Cortex of kidney (tissue), 1 donor: ENCODE data around the gene CEP250.
"Not testable (repeated sequence)": the region's sequence is repeated elsewhere in the genome, so short reads cannot be mapped to it uniquely, and the experiment has no call there.

Experiments
- DNase-seq: peaks from one replicate; lab custom pipeline; 2025; lab: John Stamatoyannopoulos, UW

CEP250 gene

GRCh38 chr20:35457539-35457938 lies 2.1 kb downstream of the CEP250 start:
- not testable (repeated sequence) for DNase-seq

- DNase-seq, result no peak
Measured at GRCh38 chr20:35458388-35458787, 3.0 kb downstream of the CEP250 start.

DNA sequence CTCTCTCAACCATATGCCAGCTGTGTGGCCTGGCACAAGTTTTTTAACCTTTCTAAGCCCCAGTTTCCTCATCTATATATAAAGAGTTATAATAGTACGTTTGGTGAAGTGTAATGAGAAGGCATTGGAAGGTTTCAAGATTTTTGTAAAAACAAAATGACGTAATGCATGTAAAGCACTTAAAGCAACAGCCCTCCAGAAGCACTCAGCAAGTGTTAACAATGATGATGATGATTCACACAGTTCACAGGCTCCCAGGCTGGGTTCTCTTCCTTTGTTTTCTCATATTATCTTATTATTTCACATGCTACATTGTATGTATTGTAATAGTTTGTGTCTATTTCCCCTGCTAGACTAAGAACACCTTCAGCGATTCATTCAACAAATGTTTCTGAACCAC lies 6.2 kb downstream of the CEP250 start:
- no peak for DNase-seq

DNA sequence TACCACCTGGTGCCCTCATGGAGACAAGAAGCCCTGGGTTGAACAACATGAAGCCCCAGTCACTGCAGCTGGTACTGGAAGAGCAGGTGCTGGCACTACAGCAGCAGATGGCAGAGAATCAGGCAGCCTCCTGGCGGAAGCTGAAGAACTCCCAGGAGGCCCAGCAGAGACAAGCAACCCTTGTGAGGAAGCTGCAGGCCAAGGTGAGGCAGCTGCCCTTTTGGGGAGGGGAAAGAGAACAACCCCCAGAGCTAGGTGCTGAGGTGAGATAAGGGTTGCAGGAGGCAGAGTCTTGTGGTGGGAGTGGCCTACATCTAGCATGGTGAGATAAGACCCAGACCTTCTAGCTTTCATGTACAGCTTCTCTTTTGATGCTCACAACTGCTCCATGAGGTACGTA lies 7.0 kb downstream of the CEP250 start:
- no peak for DNase-seq

GRCh38 chr20:35463455-35464300 lies 8.3 kb downstream of the CEP250 start:
- DNase-seq, result no peak

DNA sequence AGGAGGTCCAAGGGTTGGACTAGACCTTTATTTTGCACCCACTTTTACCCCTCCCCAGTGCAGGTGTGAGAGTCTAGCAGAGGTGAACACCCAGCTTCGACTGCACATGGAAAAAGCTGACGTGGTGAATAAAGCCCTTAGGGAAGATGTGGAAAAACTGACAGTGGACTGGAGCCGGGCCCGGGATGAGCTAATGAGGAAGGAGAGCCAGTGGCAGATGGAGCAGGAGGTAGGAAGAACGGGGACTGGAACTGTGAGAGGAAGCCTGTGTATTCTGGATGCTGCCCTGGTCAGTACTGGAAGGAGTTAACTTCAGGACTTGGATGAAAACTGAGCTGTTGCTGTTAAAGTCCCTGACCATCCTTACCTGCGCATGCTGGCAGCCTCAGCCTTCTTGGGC lies 10.6 kb downstream of the CEP250 start:
- no peak for DNase-seq

GRCh38 chr20:35466856-35467255 lies 11.5 kb downstream of the CEP250 start:
- DNase-seq, result no peak

GRCh38 chr20:35467339-35468224 lies 12.2 kb downstream of the CEP250 start:
- DNase-seq, result no peak

DNA sequence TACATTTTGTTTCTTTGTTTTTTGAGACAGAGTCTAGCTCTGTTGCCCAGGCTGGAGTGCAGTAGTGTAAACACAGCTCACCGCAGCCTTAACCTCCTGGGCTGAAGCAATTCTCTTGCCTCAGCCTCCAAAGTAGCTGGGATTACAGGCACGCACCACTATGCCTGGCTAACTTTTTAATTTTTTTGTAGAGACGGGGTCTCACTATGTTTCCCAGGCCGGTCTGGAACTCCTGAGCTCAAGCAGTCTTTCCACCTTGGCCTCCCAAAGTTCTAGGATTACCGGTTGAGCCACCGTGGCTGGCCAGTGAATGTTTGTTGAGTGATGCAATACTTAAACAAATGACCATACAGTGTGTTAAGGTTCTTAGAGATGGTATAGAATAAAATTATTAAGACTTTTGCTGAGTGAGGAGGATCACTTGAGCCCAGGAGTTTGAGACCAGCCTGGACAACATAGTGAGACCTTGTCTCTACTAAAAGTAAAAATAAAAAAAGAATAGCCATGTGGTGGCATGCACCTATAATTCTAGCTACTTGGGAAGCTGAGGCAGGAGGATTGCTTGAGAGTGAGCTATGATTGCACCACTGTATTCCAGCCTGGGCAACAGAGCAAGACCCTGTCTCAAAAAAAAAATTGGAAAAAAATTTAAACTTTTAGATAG lies 13.4 kb downstream of the CEP250 start:
- DNase-seq, result no peak

GRCh38 chr20:35472209-35472608 lies 16.8 kb downstream of the CEP250 start:
- no peak for DNase-seq

- no peak for DNase-seq
Measured at GRCh38 chr20:35473684-35474083, 18.3 kb downstream of the CEP250 start.

- no peak for DNase-seq
Measured at GRCh38 chr20:35474303-35474871, 19.0 kb downstream of the CEP250 start.

DNA sequence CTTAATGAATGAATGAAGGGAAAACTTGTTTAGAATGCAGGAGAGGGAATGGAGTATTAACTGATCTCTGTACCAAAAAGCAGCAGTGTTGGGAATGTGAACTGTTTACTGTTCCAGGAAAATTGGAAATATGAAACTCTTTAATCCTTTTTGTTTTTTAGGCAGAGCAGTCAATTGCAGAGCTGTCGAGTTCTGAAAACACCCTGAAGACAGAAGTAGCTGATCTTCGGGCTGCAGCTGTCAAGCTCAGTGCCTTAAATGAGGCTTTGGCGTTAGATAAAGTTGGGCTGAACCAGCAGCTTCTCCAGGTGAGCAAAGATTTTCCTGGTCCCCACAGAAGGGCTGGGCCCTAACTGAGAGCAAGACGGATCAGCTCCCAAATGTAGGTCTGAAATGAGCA lies 20.9 kb downstream of the CEP250 start:
- DNase-seq, result no peak

DNA sequence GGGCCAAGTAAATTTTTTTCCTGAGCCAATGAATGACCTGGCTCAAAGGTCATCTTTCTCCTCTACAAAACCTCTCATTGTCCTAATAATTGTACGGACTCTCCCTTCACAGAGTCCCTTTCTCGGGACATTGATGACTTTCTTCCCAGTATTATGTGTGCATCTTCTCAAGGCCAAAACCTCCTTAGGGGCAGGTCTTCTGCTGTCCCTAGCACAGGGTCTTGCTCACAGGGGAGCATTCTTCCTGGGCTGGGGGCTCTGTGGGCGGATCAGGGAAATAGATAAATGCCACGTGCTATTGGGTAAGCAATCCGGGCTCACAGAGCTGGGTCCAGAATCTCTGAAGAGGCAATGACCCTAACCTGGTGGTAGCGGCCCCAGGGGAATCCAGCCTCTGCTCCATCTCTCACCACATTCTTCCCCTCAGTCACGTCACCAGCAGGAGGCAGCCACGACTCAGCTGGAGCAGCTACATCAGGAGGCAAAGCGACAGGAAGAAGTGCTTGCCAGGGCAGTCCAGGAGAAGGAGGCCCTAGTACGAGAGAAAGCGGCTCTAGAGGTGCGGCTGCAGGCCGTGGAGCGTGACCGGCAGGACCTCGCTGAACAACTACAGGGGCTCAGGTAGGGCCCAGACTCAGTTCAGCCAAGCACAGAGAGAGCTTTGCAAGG lies 23.5 kb downstream of the CEP250 start:
- DNase-seq, result no peak

DNA sequence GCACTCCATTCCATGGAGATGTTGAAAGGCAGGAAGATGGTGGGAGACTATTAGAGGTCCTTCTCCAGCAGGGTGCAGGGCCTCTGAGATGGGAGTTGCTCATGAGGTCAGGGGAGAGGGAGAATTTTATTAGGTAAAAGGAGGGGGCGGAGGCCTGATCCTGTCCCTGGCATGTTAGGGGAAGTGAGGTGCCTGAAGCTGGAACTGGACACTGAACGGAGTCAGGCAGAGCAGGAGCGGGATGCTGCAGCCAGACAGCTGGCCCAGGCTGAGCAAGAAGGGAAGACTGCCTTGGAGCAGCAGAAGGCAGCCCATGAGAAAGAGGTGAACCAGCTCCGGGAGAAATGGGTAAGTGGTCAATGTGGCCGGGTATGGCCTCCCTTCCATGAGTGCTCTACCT lies 24.4 kb downstream of the CEP250 start:
- no peak for DNase-seq

DNA sequence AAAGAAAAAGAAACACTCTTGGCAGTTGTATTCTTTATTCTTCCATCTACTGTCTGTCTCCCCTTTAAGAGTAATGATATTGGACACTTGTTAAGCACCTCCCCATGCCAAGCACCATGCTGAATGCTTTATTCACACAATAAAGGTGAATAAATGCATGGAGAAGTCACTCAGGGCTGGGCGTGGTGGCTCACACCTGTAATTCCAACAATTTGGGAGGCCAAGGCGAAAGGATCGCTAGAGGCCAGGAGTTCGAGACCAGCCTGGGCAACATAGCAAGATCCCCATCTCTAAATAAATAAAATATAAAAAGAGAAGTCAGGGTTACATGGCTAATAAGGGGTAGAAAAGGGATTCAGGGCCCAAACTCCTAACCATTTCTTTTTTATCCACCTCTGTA lies 32.1 kb downstream of the CEP250 start:
- DNase-seq, result no peak

DNA sequence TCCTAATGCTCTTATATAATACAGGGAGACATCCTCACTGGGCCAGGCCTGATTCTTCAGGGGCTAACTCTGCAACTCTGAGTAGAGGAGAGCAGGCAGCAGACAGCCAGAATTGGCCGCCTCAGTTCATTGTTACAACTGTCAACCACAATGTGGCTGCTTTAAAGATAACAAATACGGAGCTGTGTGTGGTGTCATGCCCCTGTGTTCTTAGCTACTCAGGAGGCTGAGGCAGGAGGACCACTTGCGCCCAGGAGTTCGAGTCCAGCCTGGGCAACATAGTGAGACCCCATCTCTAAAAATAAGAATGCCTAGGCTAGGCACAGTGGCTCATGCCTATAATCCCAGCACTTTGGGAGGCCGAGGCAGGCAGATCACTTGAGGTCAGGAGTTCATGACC lies 34.3 kb downstream of the CEP250 start:
- DNase-seq, result no peak

DNA sequence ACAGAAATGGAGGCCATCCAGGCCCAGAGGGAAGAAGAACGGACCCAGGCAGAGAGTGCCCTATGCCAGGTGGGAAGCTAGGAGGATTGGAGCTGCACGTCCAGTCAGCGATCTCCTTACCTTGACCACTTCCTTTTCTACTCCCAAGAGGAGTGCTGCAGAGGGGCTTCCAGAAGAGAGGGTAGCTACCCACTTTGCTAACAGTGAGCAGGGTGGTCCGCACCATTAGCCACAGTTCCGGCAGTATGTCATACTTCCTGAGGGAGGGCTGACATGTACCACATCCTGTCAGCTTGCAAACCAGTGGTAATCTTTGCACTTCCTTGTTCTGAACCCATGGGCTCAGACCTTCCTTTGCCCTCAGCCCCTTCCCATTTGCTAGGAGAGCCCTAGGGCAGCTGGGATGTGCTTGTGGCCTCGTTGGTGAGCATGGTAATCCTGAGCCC lies 35.4 kb downstream of the CEP250 start:
- DNase-seq, result no peak

- no peak for DNase-seq
Measured at GRCh38 chr20:35491823-35492222, 36.4 kb downstream of the CEP250 start.

DNA sequence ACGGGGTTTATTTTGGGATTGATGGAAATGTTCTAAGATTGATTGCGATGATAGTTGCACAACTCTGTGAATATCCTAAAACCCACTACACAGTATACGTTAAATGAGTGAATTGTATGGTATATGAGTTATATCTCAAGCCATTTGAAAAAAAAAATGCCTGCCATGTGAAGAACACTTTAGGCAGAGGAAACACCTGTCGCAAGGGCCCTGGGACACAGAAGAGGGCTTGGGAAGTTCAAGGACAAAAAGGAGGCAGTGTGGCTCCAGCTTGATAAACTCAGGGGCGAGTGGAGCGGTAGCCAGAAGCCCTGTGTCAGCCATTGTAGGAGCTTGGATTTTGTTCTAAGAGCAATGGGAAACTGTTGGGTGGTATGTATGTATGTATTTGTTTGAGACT lies 37.0 kb downstream of the CEP250 start:
- no peak for DNase-seq

DNA sequence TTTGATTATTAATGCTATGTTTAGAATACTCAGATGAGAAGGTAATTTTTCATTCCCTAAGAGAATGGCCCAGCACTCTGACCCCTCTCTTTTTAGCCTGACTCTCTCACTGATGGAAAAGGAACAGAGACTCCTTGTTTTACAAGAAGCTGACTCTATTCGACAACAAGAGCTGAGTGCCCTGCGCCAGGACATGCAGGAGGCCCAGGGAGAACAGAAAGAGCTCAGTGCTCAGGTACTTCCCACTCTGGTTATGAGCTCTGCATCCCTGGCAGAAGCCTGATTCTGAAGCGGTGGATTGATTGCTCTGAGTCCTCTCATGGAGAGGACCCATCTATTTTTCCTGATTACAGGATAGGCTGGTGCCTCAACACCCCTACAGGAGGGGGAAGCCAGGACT lies 41.1 kb downstream of the CEP250 start:
- no peak for DNase-seq

DNA sequence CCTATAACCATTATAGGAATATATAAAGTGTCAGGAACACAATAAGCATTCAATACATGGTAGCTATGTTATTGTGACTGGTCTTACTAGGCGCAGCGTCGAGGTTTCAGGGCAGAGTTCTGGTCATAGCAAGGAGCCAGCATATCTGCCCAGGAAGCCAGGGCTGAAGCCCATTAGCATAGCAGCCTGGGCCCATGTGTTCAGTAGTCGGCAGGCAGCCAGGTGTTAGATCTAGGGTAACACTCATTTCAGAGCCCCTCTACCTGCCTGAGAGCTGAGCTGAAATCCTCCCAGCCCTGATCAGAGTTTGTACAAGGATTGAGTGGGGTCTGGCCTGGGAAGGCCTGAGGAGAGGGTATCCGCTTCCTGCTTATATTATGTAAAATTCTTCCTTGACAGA lies 41.9 kb downstream of the CEP250 start:
- DNase-seq, result no peak
